Urothelium cell line (cell line): Measurements from ENCODE around the gene SFTPB.
"Not testable (repeated sequence)": the region's sequence is repeated elsewhere in the genome, so short reads cannot be mapped to it uniquely, and the experiment has no call there.

Experiments
- DNase-seq: peaks from one replicate; pipeline ENCODE4 v3.0.0; 2011; ENCODE audit warnings: low spot score, mixed read lengths
- FAIRE-seq: peaks from 2 replicates; lab custom pipeline; 2011; peaks lifted over from hg19 to GRCh38; lab: Jason Lieb, UNC

Gene SFTPB

DNA sequence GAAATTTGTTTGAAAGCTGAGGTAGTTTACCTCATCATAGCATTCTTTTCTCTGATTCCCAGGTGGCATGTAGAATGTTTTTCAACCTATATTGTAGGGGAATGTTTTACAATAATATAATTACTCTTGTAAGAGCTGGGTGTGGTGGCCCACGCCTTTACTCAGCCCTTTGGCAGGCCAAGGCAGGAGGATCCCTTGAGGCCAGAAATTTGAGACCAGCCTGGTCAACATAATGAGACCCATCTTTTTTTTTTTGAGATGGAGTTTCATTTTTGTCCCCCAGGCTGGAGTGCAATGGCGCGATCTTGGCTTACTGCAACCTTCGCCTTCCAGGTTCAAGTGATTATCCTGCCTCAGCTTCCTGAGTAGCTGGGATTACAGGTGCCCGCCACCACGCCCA lies 48.4 kb downstream of the SFTPB start:
- no peak for FAIRE-seq
- no peak for DNase-seq

- not testable (repeated sequence) for DNase-seq, FAIRE-seq
Measured at GRCh38 chr2:85617723-85618122, 50.3 kb downstream of the SFTPB start.

DNA sequence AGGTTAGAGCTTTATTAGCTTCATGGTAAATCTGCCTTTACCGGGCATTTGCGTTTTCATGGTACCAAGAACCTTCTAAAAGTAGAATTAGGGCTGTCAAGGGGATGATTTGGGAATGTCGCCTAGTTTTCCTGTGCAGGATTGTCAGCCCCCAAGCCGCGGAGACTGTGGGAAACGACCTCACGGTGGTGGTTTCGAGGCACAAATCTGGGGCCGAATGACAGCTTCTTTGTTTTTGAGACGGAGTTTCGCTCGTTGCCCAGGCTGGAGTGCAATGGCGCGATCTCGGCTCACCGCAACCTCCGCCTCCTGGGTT lies 52.6 kb downstream of the SFTPB start:
- no peak for FAIRE-seq

GRCh38 chr2:85614757-85615156 lies 53.2 kb downstream of the SFTPB start:
- DNase-seq, FAIRE-seq: not testable (repeated sequence)

More for the DNA sequence above, 52.6 kb downstream of the SFTPB start:
- DNase-seq: no peak

GRCh38 chr2:85613717-85614515 lies 54.1 kb downstream of the SFTPB start:
- FAIRE-seq (no peak), DNase-seq (no peak)

DNA sequence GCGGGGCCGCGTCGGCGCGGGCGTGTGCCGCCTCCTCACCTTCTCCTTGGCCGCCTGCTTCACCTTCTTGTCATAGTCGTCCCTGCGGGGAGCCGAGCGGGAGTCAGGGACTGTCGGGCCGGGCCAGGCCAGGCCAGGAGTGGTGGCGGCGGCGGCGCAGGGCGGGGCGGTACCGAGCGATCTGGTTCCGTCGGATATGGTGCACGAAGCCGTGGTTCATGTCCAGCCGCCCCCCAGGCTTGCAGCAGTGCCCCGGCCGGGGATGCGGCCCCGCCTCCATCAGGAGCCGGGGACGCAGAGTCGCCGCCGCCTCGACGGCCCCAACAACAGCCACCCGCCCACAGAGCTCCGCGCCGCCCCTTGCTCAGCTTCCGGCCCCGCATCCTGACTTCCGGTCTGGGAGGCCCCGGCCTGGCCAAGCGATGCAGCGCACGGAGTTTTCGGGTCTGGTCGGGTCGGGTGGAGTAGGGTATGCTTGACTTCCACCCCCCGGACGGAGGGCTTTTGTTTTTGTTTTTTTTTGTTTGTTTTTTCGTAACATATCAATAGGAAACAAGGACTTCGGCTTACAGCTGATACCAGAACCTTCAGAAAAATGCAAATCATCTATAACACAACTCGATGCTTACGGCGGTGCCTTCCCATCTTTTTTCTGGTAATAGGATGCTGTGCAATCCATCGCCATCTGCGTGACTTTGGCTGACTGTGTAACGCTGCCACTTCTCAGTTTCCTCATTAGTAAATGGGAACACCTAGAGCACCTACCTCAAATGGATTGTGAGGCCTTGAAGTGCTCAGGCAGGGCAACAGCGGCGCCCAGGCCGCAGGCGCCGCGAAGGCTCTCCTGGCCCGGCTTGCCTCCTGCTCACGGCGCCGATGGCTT lies 56.1 kb downstream of the SFTPB start, which contains the start of gene C2orf68:
Gene C2orf68 (minus strand): TSS at position 362 of the 883 bp plus-strand sequence. CDS start 82 bp downstream, at position 280.
- FAIRE-seq: peak; percentile 20
- DNase-seq: peak; percentile 94

DNA sequence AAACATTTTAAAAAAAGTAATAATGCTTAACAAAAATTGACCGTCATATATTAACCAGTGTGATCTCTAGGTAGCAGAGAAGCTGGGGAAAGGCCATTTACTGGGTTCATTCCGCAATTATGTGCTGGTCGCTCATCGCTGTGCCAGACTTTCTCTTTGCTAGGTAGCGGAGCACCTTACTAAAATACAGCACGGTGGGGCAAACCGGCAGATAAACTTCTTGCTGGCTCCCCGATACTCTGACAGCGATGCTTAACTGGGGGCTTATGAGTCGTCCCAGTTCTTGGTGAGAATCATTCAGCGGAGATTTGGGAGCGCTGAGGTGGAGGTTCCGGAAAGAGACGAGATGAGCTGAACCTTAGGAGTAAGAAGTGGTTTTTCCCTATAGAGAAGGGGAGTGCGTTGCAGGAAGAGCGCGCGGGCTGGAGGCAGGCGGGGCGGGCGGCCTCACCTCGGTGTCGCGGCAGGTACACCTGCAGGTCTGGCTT lies 56.7 kb downstream of the SFTPB start:
- DNase-seq (no peak), FAIRE-seq (no peak)
